Daoy (cell line): ENCODE results near the gene NAGLU. TPM values are rescaled to one million over a fixed set of nuclear protein-coding genes. Genes with fewer than 3 reads are reported as not detected.

Source experiments
- DNase-seq: peaks from one replicate; pipeline ENCODE4 v3.0.0-alpha.2; 2015; ENCODE audit warnings: low read depth
- total RNA-seq: library from RNA; depleted of rRNA; stranded (reverse); fragments of >200 nt; shearing (Covaris generic); gene quantifications from 2 replicates; pipeline ENCODE4 v1.2.3, GENCODE V29; 2014; rRNA removed

NAGLU gene
- 10.5 and 14.2 TPM in 2 replicates for total RNA-seq

GRCh38 chr17:42536048-42536371, at the start of gene NAGLU:
Gene NAGLU (plus strand): TSS chr17:42536241. CDS start chr17:42536273, 32 bp downstream.
- DNase-seq: peak; percentile 89

GRCh38 chr17:42488032-42488431, 48.0 kb upstream of the NAGLU start:
- DNase-seq: no peak

- no peak for DNase-seq
Measured at GRCh38 chr17:42493319-42493718, 42.7 kb upstream of the NAGLU start.

- DNase-seq: no peak
Measured at GRCh38 chr17:42494673-42495072, 41.4 kb upstream of the NAGLU start.

GRCh38 chr17:42498828-42499227, 37.2 kb upstream of the NAGLU start:
- no peak for DNase-seq

GRCh38 chr17:42502091-42502490, 34.0 kb upstream of the NAGLU start:
- DNase-seq: peak; percentile 28

GRCh38 chr17:42502926-42503325, 33.1 kb upstream of the NAGLU start:
- DNase-seq: no peak

- no peak for DNase-seq
Measured at GRCh38 chr17:42507671-42508070, 28.4 kb upstream of the NAGLU start.

- no peak for DNase-seq
Measured at GRCh38 chr17:42508426-42509165, 27.4 kb upstream of the NAGLU start.

- DNase-seq: no peak
Measured at GRCh38 chr17:42509409-42509808, 26.6 kb upstream of the NAGLU start.

GRCh38 chr17:42509841-42510240, 26.2 kb upstream of the NAGLU start:
- DNase-seq: no peak

GRCh38 chr17:42512246-42512645, 23.8 kb upstream of the NAGLU start:
- no peak for DNase-seq

- no peak for DNase-seq
Measured at GRCh38 chr17:42512733-42513251, 23.2 kb upstream of the NAGLU start.

GRCh38 chr17:42513686-42514085, 22.4 kb upstream of the NAGLU start:
- DNase-seq: no peak

- DNase-seq: no peak
Measured at GRCh38 chr17:42514279-42514678, 21.8 kb upstream of the NAGLU start.

GRCh38 chr17:42514867-42515266, 21.2 kb upstream of the NAGLU start:
- no peak for DNase-seq

- DNase-seq: peak; percentile 86
Measured at GRCh38 chr17:42517516-42517915, 18.5 kb upstream of the NAGLU start.

- DNase-seq: peak; percentile 91
Measured at GRCh38 chr17:42518046-42518754, 17.8 kb upstream of the NAGLU start.

- peak; percentile 83 for DNase-seq
Measured at GRCh38 chr17:42518755-42519545, 17.1 kb upstream of the NAGLU start.

- DNase-seq: peak; percentile 96
Measured at GRCh38 chr17:42519546-42520491, 16.2 kb upstream of the NAGLU start.

GRCh38 chr17:42520540-42520951, 15.5 kb upstream of the NAGLU start:
- DNase-seq: no peak
